Measurements from ENCODE around the gene NR2C2. TPM values are rescaled to one million over a fixed set of nuclear protein-coding genes. Genes with fewer than 3 reads are reported as not detected.

Gene NR2C2
- total and polyA plus RNA-seq, 10 of the 15 experiments (the other 5 are each of a cell fraction or from before 2014, with no cell fraction given): 2.7 to 30.3 (median 18.3) TPM

DNA sequence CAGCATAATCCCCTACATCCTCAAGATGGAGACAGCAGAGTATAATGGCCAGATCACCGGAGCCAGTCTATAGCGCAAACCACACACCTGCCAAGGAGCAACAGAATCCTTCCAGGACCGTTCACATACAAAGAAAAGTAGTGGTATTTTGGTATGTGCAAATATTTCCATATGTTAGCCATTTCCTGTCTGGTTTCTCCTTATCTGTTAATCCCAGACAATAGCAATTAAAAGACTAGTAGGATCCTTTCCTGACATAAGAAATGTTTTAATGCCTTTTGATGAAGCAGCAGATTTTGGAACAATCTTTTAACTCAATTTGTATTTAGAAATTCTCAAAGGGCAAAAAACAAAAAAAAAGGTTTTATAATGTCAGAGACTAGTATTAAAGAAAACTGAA is 95.6 kb downstream of the NR2C2 start:
- FAIRE-seq: no peak
- no peak for ATAC-seq
- ChIA-PET CTCF (interaction anchor here (1.1 kb wide), 1 partner anchor 84 kb away, joined by 3 read pairs; no protein-coding TSS in a partner anchor), SMC1A (ENCODE audit: uncharacterized antibody, unreplicated experiment) (interaction anchor here (1.1 kb wide), 1 partner anchor 8 kb away, joined by 3 read pairs; no protein-coding TSS in a partner anchor), POLR2A (no interaction called here), RAD21 (ENCODE audit: unreplicated experiment) (no interaction called here)
- Histone ChIP-seq H3K9ac (ENCODE audit: control insufficient read depth, insufficient read depth, low read length) (no peak overlapping the region), H3K36me3 (ENCODE audit: control insufficient read depth in 2 of 2, insufficient read depth in 2 of 2, low read length in 1 of 2) (peaks cover 30 to 70% of the 10 kb centered on the region in 2 experiments), H3K4me2 (ENCODE audit: control insufficient read depth, insufficient read depth) (no peak overlapping the region), H3K27me3 (replicated peaks in 1 of 2; ENCODE audit: control insufficient read depth in 2 of 2, insufficient read depth in 2 of 2, low read length in 1 of 2) (no peaks in the 10 kb centered on the region), H4K20me1 (ENCODE audit: control insufficient read depth, insufficient read depth) (no peaks in the 10 kb centered on the region), H3K4me3 (no peak overlapping the region), H3K4me1 (ENCODE audit: control insufficient read depth, insufficient read depth, low read length) (peaks cover 9% of the 10 kb centered on the region), H3K27ac (ENCODE audit: control insufficient read depth, insufficient read depth) (no peak overlapping the region), H2AFZ (ENCODE audit: control insufficient read depth, low read depth, low read length) (no peak overlapping the region), H3K79me2 (ENCODE audit: control insufficient read depth, insufficient read depth, low read length) (no peaks in the 10 kb centered on the region), H3K9me3 (replicated peaks; ENCODE audit: control insufficient read depth, insufficient read depth, low read length) (no peaks in the 10 kb centered on the region)
- intact Hi-C loops (cut with micrococcal nuclease; ENCODE audit: unreplicated experiment): no loop called here
- in situ Hi-C loops (cut with MboI): no loop called here
- BruUV-seq (replicated peaks): no TSS peak
- DNase-seq (ENCODE audit: low read depth, low spot score): no peak
- TF ChIP-seq, protein P1, sequence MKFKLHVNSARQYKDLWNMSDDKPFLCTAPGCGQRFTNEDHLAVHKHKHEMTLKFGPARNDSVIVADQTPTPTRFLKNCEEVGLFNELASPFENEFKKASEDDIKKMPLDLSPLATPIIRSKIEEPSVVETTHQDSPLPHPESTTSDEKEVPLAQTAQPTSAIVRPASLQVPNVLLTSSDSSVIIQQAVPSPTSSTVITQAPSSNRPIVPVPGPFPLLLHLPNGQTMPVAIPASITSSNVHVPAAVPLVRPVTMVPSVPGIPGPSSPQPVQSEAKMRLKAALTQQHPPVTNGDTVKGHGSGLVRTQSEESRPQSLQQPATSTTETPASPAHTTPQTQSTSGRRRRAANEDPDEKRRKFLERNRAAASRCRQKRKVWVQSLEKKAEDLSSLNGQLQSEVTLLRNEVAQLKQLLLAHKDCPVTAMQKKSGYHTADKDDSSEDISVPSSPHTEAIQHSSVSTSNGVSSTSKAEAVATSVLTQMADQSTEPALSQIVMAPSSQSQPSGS (IDR thresholded peaks at IDR 0.05; ENCODE audit: low read length): no peak
- TF ChIP-seq YBX1 (IDR thresholded peaks at IDR 0.05) (no peak), POLR2AphosphoS2 (IDR thresholded peaks at IDR 0.05; ENCODE audit: low read depth, low read length) (no peak), POLR2A (IDR thresholded peaks at IDR 0.05; ENCODE audit: low read depth, low read length) (no peak), RUNX3 (IDR thresholded peaks at IDR 0.05; ENCODE audit: low read length) (no peak)
- TF ChIP-seq, protein P2, sequence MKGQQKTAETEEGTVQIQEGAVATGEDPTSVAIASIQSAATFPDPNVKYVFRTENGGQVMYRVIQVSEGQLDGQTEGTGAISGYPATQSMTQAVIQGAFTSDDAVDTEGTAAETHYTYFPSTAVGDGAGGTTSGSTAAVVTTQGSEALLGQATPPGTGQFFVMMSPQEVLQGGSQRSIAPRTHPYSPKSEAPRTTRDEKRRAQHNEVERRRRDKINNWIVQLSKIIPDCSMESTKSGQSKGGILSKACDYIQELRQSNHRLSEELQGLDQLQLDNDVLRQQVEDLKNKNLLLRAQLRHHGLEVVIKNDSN (IDR thresholded peaks at IDR 0.05; ENCODE audit: borderline replicate concordance, extremely low read length, insufficient read depth, low read depth, low read length): no peak
- TF ChIP-seq, protein P3, sequence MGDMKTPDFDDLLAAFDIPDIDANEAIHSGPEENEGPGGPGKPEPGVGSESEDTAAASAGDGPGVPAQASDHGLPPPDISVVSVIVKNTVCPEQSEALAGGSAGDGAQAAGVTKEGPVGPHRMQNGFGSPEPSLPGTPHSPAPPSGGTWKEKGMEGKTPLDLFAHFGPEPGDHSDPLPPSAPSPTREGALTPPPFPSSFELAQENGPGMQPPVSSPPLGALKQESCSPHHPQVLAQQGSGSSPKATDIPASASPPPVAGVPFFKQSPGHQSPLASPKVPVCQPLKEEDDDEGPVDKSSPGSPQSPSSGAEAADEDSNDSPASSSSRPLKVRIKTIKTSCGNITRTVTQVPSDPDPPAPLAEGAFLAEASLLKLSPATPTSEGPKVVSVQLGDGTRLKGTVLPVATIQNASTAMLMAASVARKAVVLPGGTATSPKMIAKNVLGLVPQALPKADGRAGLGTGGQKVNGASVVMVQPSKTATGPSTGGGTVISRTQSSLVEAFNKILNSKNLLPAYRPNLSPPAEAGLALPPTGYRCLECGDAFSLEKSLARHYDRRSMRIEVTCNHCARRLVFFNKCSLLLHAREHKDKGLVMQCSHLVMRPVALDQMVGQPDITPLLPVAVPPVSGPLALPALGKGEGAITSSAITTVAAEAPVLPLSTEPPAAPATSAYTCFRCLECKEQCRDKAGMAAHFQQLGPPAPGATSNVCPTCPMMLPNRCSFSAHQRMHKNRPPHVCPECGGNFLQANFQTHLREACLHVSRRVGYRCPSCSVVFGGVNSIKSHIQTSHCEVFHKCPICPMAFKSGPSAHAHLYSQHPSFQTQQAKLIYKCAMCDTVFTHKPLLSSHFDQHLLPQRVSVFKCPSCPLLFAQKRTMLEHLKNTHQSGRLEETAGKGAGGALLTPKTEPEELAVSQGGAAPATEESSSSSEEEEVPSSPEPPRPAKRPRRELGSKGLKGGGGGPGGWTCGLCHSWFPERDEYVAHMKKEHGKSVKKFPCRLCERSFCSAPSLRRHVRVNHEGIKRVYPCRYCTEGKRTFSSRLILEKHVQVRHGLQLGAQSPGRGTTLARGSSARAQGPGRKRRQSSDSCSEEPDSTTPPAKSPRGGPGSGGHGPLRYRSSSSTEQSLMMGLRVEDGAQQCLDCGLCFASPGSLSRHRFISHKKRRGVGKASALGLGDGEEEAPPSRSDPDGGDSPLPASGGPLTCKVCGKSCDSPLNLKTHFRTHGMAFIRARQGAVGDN (IDR thresholded peaks at IDR 0.05): no peak
- 84% methylated on average over 3 of the region's 3 CpGs for WGBS (ENCODE audit: insufficient coverage, insufficient replicate concordance, low lambda C conversion rate, missing lambda C conversion rate)
